Tibial artery (tissue), 4 donors: ENCODE measurements around the gene PXMP4.

Experiments
- DNase-seq, 2 donors: peaks; one replicate each; pipeline ENCODE4 v3.0.0-alpha.2; 2019
- H3K27ac ChIP-seq, 2 donors: fragments of 200-600 bp; sonication (generic) in 1 of 2; 1 replicate in 1 of 2; 2 replicates in 1 of 2; pipeline ENCODE4 v1.5.1; 2018 to 2019; ENCODE audit warnings: mild to moderate bottlenecking in 1 of 2
- H3K27me3 ChIP-seq, 2 donors: fragments of 200-600 bp; sonication (generic) in 1 of 2; one replicate each; pipeline versions ENCODE4 v1.5.1 to v1.6.0; 2016 to 2019
- H3K36me3 ChIP-seq, 3 donors: fragments of 200-600 bp; sonication (generic) in 2 of 3; one replicate each; pipeline ENCODE4 v1.5.1; 2016 to 2019; ENCODE audit warnings: mild to moderate bottlenecking in 2 of 3
- H3K4me1 ChIP-seq, 4 donors: fragments of 200-600 bp; sonication (generic) in 2 of 4; 1 replicate in 3 of 4; 2 replicates in 1 of 4; pipeline ENCODE4 v1.5.1; 2016 to 2019
- H3K4me3 ChIP-seq, 2 donors: fragments of 200-600 bp; sonication (generic) in 1 of 2; 1 replicate in 1 of 2; 2 replicates in 1 of 2; pipeline ENCODE4 v1.5.1; 2018 to 2019; ENCODE audit warnings: mild to moderate bottlenecking in 2 of 2
- H3K9me3 ChIP-seq, 3 donors: fragments of 200-600 bp; sonication (generic) in 1 of 3; one replicate each; pipeline ENCODE4 v1.5.1; 2016 to 2019
- intact Hi-C: fragments of 100-400 bp; cut with DNase I; formaldehyde crosslinking; loops from one replicate; pipeline ENCODE4 v1.15.0; 2023; ENCODE audit warnings: low total_unique reads
- TF ChIP-seq, protein P1 (sequence below), 2 experiments: fragments of 200-600 bp in 1 of 2; fragments of 450-650 bp in 1 of 2; IDR thresholded peaks; one replicate each; pipeline ENCODE4 v1.5.1; 2017 to 2019; ENCODE audit warnings: antibody characterized with exemption in 2 of 2, mild to moderate bottlenecking in 1 of 2, moderate library complexity in 1 of 2

The PXMP4 gene

DNA sequence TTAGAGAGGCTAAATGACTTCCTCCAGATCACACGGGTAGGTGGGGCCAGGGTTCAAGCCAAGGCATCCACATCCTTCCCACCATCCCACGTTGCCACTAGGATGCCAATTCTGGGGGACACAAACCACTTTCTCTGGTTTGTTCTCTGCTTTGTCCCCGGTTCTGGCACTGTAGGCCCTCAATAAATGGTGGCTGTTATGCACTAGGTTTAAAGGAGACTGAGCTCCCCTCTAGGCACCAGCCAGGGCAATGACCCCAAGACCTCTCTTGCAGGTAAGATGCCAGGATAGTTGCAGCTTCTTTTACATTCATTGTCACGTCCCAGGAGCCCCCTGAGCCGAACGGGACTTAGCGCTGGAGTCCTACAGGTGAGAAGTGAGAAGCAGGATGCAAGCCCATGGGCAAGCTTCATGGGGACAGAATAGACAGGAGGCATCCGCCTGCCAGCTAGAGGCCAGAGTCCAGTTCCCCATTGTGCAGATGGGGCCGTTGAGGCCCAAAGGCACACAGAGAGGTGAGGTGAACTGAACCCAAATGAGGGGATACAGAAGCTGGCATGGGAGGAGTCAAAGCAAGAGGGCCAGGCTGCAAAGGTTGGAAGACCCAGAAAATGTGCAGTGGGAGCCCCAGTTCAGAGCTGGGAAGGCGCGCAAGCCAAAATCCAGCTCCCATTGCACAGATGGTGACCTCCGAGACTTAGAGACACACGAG, 677 bp downstream of the PXMP4 start:
- Histone ChIP-seq H3K36me3 (peaks cover 0 to 11% (median 1%) of the 10 kb centered on the region in 3 donors), H3K4me3 (peak overlapping the region; percentile 71 to 74), H3K27me3 (no peaks in the 10 kb centered on the region), H3K27ac (peak overlapping the region; percentile 72 to 82), H3K9me3 (no peaks in the 10 kb centered on the region), H3K4me1 (peaks cover 0 to 23% (median 14%) of the 10 kb centered on the region in 4 donors)
- TF ChIP-seq, protein P1, sequence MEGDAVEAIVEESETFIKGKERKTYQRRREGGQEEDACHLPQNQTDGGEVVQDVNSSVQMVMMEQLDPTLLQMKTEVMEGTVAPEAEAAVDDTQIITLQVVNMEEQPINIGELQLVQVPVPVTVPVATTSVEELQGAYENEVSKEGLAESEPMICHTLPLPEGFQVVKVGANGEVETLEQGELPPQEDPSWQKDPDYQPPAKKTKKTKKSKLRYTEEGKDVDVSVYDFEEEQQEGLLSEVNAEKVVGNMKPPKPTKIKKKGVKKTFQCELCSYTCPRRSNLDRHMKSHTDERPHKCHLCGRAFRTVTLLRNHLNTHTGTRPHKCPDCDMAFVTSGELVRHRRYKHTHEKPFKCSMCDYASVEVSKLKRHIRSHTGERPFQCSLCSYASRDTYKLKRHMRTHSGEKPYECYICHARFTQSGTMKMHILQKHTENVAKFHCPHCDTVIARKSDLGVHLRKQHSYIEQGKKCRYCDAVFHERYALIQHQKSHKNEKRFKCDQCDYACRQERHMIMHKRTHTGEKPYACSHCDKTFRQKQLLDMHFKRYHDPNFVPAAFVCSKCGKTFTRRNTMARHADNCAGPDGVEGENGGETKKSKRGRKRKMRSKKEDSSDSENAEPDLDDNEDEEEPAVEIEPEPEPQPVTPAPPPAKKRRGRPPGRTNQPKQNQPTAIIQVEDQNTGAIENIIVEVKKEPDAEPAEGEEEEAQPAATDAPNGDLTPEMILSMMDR (IDR thresholded peaks at IDR 0.05), result no peak
- intact Hi-C loops, result no loop called here
- DNase-seq, result no peak

GRCh38 chr20:33716498-33716897, 3.6 kb downstream of the PXMP4 start:
- TF ChIP-seq, protein P1 (IDR thresholded peaks at IDR 0.05), result no peak
- intact Hi-C loops, result no loop called here
- no peaks in the 10 kb centered on the region for H3K9me3 ChIP-seq
- no peaks in the 10 kb centered on the region for H3K27me3 ChIP-seq
- H3K27ac ChIP-seq, result no peak overlapping the region
- DNase-seq, result no peak
- H3K4me1 ChIP-seq, result peaks cover 0 to 23% (median 14%) of the 10 kb centered on the region in 4 donors
- H3K36me3 ChIP-seq, result peaks cover 14 to 41% (median 26%) of the 10 kb centered on the region in 3 donors
- no peak overlapping the region for H3K4me3 ChIP-seq

DNA sequence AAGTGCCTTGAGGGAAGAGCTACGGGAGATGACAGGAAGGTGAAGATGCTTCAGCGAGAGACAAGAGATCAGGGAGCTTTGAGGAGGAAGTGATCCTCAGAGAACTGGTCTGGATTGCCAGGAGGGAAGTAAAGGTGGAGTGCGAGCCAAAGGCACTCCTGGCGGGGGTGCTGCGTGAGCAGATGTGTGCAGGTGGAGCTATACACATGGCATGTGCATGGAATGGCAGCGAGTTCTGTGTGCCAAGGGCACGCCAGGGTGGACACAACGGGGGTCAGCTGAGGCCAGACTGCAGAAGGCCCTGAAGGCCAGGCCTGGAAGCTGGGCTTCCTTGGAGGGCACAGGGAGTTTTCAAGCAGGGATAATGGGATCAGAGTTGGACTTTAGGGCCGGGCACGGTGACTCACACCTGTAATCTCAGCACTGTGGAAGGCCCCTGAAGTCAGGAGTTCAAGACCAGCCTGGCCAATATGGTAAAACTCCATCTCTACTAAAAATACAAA, 6.2 kb downstream of the PXMP4 start:
- TF ChIP-seq, protein P1 (IDR thresholded peaks at IDR 0.05), result no peak
- intact Hi-C loops, result no loop called here
- Histone ChIP-seq H3K27ac (no peak overlapping the region), H3K4me1 (peaks cover 0 to 8% (median 2%) of the 10 kb centered on the region in 4 donors), H3K36me3 (peaks cover 14 to 53% (median 36%) of the 10 kb centered on the region in 3 donors), H3K9me3 (no peaks in the 10 kb centered on the region), H3K27me3 (no peaks in the 10 kb centered on the region), H3K4me3 (no peak overlapping the region)
- no peak for DNase-seq

DNA sequence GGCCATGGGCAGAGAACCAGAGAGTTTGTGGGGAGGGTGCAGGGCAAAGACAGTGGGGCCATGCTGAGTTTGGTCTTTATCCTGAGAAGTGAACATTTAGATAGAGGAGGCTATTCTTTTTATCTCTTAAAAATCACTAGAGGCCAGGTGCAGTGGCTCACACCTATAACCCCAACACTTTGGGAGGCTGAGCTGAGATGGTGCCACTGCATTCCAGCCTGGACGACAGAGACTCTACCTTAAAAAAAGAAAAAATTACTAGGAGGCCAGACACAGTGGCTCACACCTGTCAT, 8.7 kb downstream of the PXMP4 start:
- no peaks in the 10 kb centered on the region for H3K27me3 ChIP-seq

DNA sequence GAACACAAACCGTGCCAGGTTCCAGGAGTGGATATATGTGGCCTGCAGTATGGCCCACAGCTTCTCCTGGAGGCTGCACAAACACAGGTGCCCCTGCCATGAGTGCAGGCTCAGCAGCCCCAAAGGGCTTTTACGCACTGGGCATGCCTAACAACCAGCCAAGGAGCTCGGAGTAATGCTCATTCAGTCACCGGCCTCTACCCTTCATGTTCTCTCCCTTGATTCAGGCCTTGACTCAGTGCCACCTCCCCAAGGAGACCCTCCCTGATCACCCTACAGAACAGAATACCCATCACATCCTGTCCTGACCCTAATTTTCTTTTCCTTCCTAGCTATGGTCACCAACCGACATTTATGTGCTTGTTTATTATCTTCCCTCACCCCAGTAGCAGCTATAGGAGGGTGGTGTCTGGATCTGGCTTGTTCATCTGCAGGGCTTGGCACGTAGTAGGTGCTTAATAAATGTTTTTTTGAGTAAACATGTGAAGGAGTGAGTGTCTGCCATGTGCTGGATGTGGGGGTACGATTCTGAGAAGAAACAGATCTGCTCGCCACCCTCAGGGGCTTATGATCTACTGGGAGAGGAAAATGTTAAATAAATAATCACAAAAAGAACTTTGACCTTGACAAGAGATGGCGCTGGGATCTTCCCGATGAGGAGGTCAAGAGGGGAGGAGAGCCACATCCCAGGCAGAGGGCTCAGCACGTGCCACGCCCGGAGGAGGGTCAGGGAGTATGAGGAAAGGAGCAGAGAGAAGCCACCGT, 9.2 kb downstream of the PXMP4 start:
- Histone ChIP-seq H3K27me3 (no peaks in the 10 kb centered on the region), H3K4me3 (no peak overlapping the region), H3K36me3 (peaks cover 34 to 69% (median 43%) of the 10 kb centered on the region in 3 donors), H3K9me3 (no peaks in the 10 kb centered on the region), H3K27ac (no peak overlapping the region), H3K4me1 (no peaks in the 10 kb centered on the region)
- intact Hi-C loops, result no loop called here
- no peak for DNase-seq
- TF ChIP-seq, protein P1 (IDR thresholded peaks at IDR 0.05), result no peak

More for the DNA sequence above, 8.7 kb downstream of the PXMP4 start:
- H3K9me3 ChIP-seq, result no peaks in the 10 kb centered on the region
- no peak overlapping the region for H3K27ac ChIP-seq
- TF ChIP-seq, protein P1 (IDR thresholded peaks at IDR 0.05), result no peak
- intact Hi-C loops, result no loop called here
- H3K4me3 ChIP-seq, result no peak overlapping the region
- H3K36me3 ChIP-seq, result peaks cover 29 to 68% (median 43%) of the 10 kb centered on the region in 3 donors
- peaks cover 0 to 3% (median 0%) of the 10 kb centered on the region in 4 donors for H3K4me1 ChIP-seq
- no peak for DNase-seq
